GM19238 (cell line): ENCODE results near the gene METTL2A.
"Not testable (repeated sequence)": the region's sequence is repeated elsewhere in the genome, so short reads cannot be mapped to it uniquely, and the experiment has no call there.

Experiments
- DNase-seq: peaks from one replicate; pipeline ENCODE4 v3.0.0; 2011; ENCODE audit warnings: low spot score; ENCODE audit not compliant: insufficient read length

The METTL2A gene

GRCh38 chr17:62471380-62471880, 47.7 kb downstream of the METTL2A start:
- DNase-seq: not testable (repeated sequence)

GRCh38 chr17:62473030-62473982, 49.6 kb downstream of the METTL2A start:
- not testable (repeated sequence) for DNase-seq

- DNase-seq: not testable (repeated sequence)
These were observed 53.4 kb downstream of the METTL2A start for GRCh38 chr17:62477111-62477510.

GRCh38 chr17:62477718-62478408, 54.2 kb downstream of the METTL2A start:
- peak; percentile 30 for DNase-seq

GRCh38 chr17:62478424-62478879, 54.8 kb downstream of the METTL2A start, which contains the start of gene TLK2:
TSS of gene TLK2 (plus strand) at chr17:62478825. CDS start at chr17:62481126, 2,301 bp downstream.
- DNase-seq: peak; percentile 94

GRCh38 chr17:62478880-62479638, 55.4 kb downstream of the METTL2A start:
- DNase-seq: peak; percentile 26

GRCh38 chr17:62479639-62480258, 56.1 kb downstream of the METTL2A start:
- not testable (repeated sequence) for DNase-seq

GRCh38 chr17:62482553-62482952, 58.9 kb downstream of the METTL2A start:
- not testable (repeated sequence) for DNase-seq

- DNase-seq: not testable (repeated sequence)
These were observed 67.3 kb downstream of the METTL2A start for GRCh38 chr17:62490990-62491389.

- DNase-seq: not testable (repeated sequence)
These were observed 69.5 kb downstream of the METTL2A start for GRCh38 chr17:62493049-62493655.

- not testable (repeated sequence) for DNase-seq
These were observed 70.4 kb downstream of the METTL2A start for GRCh38 chr17:62494073-62494472.

GRCh38 chr17:62496344-62496743, 72.6 kb downstream of the METTL2A start:
- not testable (repeated sequence) for DNase-seq

- DNase-seq: not testable (repeated sequence)
These were observed 75.1 kb downstream of the METTL2A start for GRCh38 chr17:62498796-62499195.
